Activated T-cell treated with anti-CD3 and anti-CD28 coated beads, Interleukin-2, amount 50 U/mL, for 72 hours (primary cell): ENCODE data around the gene ACOT7. TPM values are rescaled to one million over a fixed set of nuclear protein-coding genes. Genes with fewer than 3 reads are reported as not detected.

ENCODE experiments used
- ATAC-seq, 2 donors: fragments of 150-1000 bp; cut with Tn5 transposase; replicated peaks in 1 of 2; 2 replicates each; pipeline ENCODE4 v1.10.0; 2021; ENCODE audit warnings: moderate library complexity in 2 of 2, mild to moderate bottlenecking in 1 of 2
- DNase-seq, 2 donors: peaks; one replicate each; pipeline ENCODE4 v3.0.0; 2021 to 2022; ENCODE audit warnings: mixed read lengths in 1 of 2
- H3K27ac Mint-ChIP-seq: one replicate; pipeline ENCODE4 v1.8.0; 2022; ENCODE audit warnings: mild to moderate bottlenecking, moderate library complexity, mixed read lengths
- H3K27me3 Mint-ChIP-seq: one replicate; pipeline ENCODE4 v1.8.0; 2022; ENCODE audit warnings: low read depth, mixed read lengths
- H3K36me3 Mint-ChIP-seq, 2 donors: one replicate each; pipeline ENCODE4 v1.8.0; 2022; ENCODE audit warnings: mixed read lengths in 2 of 2, mild to moderate bottlenecking in 1 of 2; ENCODE audit not compliant: insufficient read depth in 2 of 2
- H3K4me1 Mint-ChIP-seq: one replicate; pipeline ENCODE4 v1.8.0; 2022; ENCODE audit warnings: low read depth, mixed read lengths
- H3K4me3 Mint-ChIP-seq, 2 donors: one replicate each; pipeline ENCODE4 v1.8.0; 2022; ENCODE audit warnings: mild to moderate bottlenecking in 2 of 2, mixed read lengths in 2 of 2, moderate library complexity in 2 of 2
- H3K9me3 Mint-ChIP-seq, 2 donors: one replicate each; pipeline ENCODE4 v1.8.0; 2022; ENCODE audit warnings: mixed read lengths in 2 of 2
- total RNA-seq, 2 donors: library from RNA; stranded (reverse); gene quantifications; one replicate each; pipeline ENCODE4 v1.2.3, GENCODE V29; 2022

Gene ACOT7
- total RNA-seq, 2 donors from 2014 or later = 32.1 to 37.6 TPM

- Mint-ChIP-seq H3K36me3 (no peaks in the 10 kb centered on the region), H3K4me3 (no peak overlapping the region), H3K27me3 (no peaks in the 10 kb centered on the region), H3K4me1 (no peaks in the 10 kb centered on the region), H3K27ac (no peak overlapping the region), H3K9me3 (no peaks in the 10 kb centered on the region)
- ATAC-seq = no peak
- no peak for DNase-seq
These were observed 111.8 kb downstream of the ACOT7 start for GRCh38 chr1:6281511-6282402.

DNA sequence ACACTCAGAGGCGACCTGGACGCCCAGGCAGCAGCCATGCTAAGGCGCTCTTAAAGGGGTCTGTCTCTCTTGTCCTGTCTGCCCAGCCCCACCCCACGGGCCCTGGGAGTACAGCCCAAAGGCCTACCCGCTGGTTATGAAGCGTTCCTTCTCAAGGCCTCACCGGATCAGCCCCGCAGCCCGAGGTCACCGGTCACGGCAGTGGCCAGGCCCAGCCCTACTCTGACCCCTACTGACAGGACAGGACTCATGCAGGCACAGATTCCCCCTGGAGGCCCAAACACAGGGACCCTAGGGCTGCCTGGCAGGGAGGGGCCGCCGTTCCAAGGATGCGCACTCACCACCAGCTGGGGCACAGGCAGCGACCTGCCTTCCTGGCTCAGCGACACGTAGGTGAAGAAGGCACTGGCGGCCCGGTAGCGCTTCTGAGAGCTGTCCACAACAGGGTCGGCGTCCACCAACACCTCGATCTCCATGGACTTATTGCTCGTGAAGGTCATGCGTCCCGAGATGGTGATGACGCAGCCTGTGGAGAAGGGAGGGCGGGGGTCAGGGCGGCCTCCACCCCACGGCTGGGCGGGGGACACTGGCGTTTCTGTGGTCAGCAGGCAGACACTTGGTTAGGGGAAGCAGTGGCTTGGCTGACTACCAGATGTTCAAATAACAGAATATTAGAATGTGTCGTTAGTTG is 112.7 kb downstream of the ACOT7 start:
- no peaks in the 10 kb centered on the region for H3K9me3 Mint-ChIP-seq
- H3K27me3 Mint-ChIP-seq = no peaks in the 10 kb centered on the region
- no peaks in the 10 kb centered on the region for H3K36me3 Mint-ChIP-seq
- H3K4me3 Mint-ChIP-seq = no peak overlapping the region
- no peak for ATAC-seq
- DNase-seq = no peak
- no peak overlapping the region for H3K27ac Mint-ChIP-seq
- no peaks in the 10 kb centered on the region for H3K4me1 Mint-ChIP-seq

GRCh38 chr1:6279613-6280383 is 113.8 kb downstream of the ACOT7 start:
- Mint-ChIP-seq H3K27me3 (no peaks in the 10 kb centered on the region), H3K36me3 (no peaks in the 10 kb centered on the region)
- ATAC-seq = no peak

DNA sequence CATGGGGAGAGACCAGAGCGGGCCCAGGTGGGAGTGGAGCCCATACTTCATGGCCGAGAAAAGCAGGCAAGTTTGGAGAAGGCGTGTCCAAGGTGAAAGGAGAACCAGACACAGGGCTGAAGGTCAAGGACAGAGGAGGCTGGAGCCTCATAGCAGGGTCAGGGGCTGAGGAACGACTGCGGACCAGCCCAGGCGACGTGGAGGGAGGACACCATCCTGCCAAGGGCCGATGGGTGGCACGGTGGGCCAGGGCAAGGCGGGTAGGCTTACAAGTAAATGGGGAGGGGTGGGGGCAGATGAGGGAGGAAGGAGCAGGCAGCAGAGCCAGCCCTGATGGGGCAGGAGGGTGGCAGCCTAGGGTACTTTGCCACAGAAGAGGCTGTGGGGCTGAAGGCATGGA is 114.5 kb downstream of the ACOT7 start:
- Mint-ChIP-seq H3K4me3 (no peak overlapping the region), H3K9me3 (no peaks in the 10 kb centered on the region), H3K27ac (no peak overlapping the region), H3K27me3 (no peaks in the 10 kb centered on the region), H3K36me3 (no peaks in the 10 kb centered on the region), H3K4me1 (no peaks in the 10 kb centered on the region)
- no peak for DNase-seq
- ATAC-seq = no peak

More at GRCh38 chr1:6279613-6280383, 113.8 kb downstream of the ACOT7 start:
- H3K4me1 Mint-ChIP-seq = no peaks in the 10 kb centered on the region
- DNase-seq = no peak
- H3K27ac Mint-ChIP-seq = no peak overlapping the region
- no peaks in the 10 kb centered on the region for H3K9me3 Mint-ChIP-seq
- H3K4me3 Mint-ChIP-seq = no peak overlapping the region

DNA sequence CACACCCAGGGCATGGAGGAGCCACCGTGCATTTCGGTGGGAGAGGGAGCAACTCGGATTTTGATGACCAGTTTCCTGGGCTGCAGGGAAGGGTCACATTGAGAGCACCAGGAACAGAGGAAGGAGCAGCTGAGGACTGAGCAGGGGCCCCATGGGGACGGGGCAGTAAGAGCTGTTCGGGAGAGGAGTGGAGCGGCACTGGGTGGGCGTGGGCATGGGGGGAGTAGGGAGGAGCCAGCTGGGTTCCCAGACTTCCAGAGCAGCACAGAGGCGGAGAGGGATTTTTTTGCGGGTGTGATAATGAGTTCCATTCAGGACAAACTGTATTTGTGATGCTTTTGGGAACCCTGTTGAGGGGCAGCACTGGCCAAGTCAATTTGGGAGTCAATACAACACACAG is 115.3 kb downstream of the ACOT7 start:
- H3K27ac Mint-ChIP-seq = no peak overlapping the region
- ATAC-seq (no peak), DNase-seq (no peak)
- no peaks in the 10 kb centered on the region for H3K36me3 Mint-ChIP-seq
- H3K4me3 Mint-ChIP-seq = no peak overlapping the region
- H3K4me1 Mint-ChIP-seq = no peaks in the 10 kb centered on the region
- no peaks in the 10 kb centered on the region for H3K9me3 Mint-ChIP-seq
- H3K27me3 Mint-ChIP-seq = no peaks in the 10 kb centered on the region

- no peaks in the 10 kb centered on the region for H3K4me1 Mint-ChIP-seq
These were observed 116.6 kb downstream of the ACOT7 start for GRCh38 chr1:6276811-6277555.

GRCh38 chr1:6275826-6276782 is 117.5 kb downstream of the ACOT7 start:
- Mint-ChIP-seq H3K9me3 (no peaks in the 10 kb centered on the region), H3K27me3 (no peaks in the 10 kb centered on the region), H3K4me3 (no peak overlapping the region), H3K27ac (no peak overlapping the region), H3K36me3 (no peaks in the 10 kb centered on the region), H3K4me1 (no peaks in the 10 kb centered on the region)
- ATAC-seq (no peak), DNase-seq (no peak)

More at GRCh38 chr1:6276811-6277555, 116.6 kb downstream of the ACOT7 start:
- Mint-ChIP-seq H3K4me3 (no peak overlapping the region), H3K27ac (no peak overlapping the region), H3K36me3 (no peaks in the 10 kb centered on the region), H3K27me3 (no peaks in the 10 kb centered on the region), H3K9me3 (no peaks in the 10 kb centered on the region)
- ATAC-seq (no peak), DNase-seq (no peak)

GRCh38 chr1:6274622-6275139 is 118.9 kb downstream of the ACOT7 start:
- Mint-ChIP-seq H3K27ac (no peak overlapping the region), H3K27me3 (no peaks in the 10 kb centered on the region), H3K4me1 (no peaks in the 10 kb centered on the region), H3K36me3 (no peaks in the 10 kb centered on the region), H3K4me3 (no peak overlapping the region), H3K9me3 (no peaks in the 10 kb centered on the region)
- ATAC-seq (no peak), DNase-seq (no peak)

DNA sequence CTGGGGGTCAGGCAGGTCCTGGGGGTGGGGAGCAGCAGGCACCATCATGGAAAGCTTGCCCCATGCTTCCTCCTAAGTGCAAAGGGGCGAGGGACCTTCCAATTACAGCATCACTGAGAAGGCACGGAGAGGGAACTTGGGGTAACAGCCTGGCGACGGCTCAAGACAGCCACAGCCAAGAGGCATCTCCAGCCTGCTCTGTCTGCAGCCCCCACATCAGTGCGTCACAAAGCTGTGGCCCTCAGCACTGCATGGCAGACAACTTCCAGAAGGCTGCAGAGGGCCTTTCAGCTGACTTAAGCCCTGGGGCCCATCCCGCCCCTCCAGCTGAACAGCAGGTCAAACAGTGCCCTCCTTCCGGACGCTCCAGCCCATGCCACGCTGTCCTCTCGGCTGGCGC is 119.5 kb downstream of the ACOT7 start:
- Mint-ChIP-seq H3K27ac (no peak overlapping the region), H3K27me3 (no peaks in the 10 kb centered on the region), H3K36me3 (no peaks in the 10 kb centered on the region), H3K4me3 (no peak overlapping the region), H3K4me1 (no peaks in the 10 kb centered on the region), H3K9me3 (no peaks in the 10 kb centered on the region)
- DNase-seq (no peak), ATAC-seq (no peak)

- Mint-ChIP-seq H3K27me3 (no peaks in the 10 kb centered on the region), H3K27ac (no peak overlapping the region), H3K36me3 (no peaks in the 10 kb centered on the region), H3K9me3 (no peaks in the 10 kb centered on the region), H3K4me3 (no peak overlapping the region), H3K4me1 (no peaks in the 10 kb centered on the region)
- ATAC-seq (no peak), DNase-seq (no peak)
These were observed 120.1 kb downstream of the ACOT7 start for GRCh38 chr1:6273380-6273891.

DNA sequence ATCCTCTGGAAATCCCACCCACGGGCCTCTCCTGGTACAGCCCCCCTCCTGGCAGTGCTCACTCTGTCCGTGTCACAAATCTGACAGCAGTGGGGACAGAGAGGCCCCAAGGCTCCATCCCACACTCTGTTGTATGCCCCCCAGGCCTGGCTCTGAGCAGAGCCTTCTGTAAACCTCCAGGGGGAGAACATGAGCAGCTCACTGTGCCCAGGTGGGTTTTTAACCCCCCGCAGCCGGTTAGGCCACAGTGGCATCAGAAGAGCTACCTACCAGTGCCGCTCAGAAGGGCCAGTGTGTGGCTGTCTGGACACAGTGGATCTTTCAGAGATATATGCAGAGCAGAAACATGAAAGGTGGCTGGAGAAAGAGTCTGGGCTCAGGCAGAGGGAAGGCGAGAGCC is 120.7 kb downstream of the ACOT7 start:
- no peak for DNase-seq
- Mint-ChIP-seq H3K9me3 (no peaks in the 10 kb centered on the region), H3K27ac (no peak overlapping the region), H3K27me3 (no peaks in the 10 kb centered on the region), H3K4me3 (no peak overlapping the region), H3K36me3 (no peaks in the 10 kb centered on the region), H3K4me1 (no peaks in the 10 kb centered on the region)
- ATAC-seq = no peak
